SK-N-SH treated with all-trans-retinoic acid at 6 μM for 48 hours (cell line): ENCODE results near the gene PDGFD.

ENCODE experiments used
- ATAC-seq: fragments of 200-7000 bp; cut with Tn5 transposase; 3 replicates; pipeline ENCODE4 v1.9.1; 2020; ENCODE audit warnings: mild to moderate bottlenecking, moderate library complexity
- BACH2 ChIP-seq: fragments of 250-450 bp; sonication (Bioruptor Pico); IDR thresholded peaks from 2 replicates; pipeline ENCODE4 v1.9.0; 2021; ENCODE audit warnings: mild to moderate bottlenecking, borderline replicate concordance
- CSDC2 ChIP-seq: fragments of 250-450 bp; sonication (Bioruptor Pico); IDR thresholded peaks from 2 replicates; pipeline ENCODE4 v1.5.0; 2020; ENCODE audit warnings: mild to moderate bottlenecking, moderate library complexity
- ESRRG ChIP-seq: fragments of 250-450 bp; sonication (Bioruptor Pico); IDR thresholded peaks from 2 replicates; pipeline ENCODE4 v1.6.1; 2021; ENCODE audit warnings: mild to moderate bottlenecking
- GLIS3 ChIP-seq: fragments of 250-450 bp; sonication (Bioruptor Pico); IDR thresholded peaks from 2 replicates; pipeline ENCODE4 v1.5.0; 2020; ENCODE audit warnings: mild to moderate bottlenecking, moderate library complexity
- OSR1 ChIP-seq: fragments of 250-450 bp; sonication (Bioruptor Pico); IDR thresholded peaks from 2 replicates; pipeline ENCODE4 v1.8.0; 2022; ENCODE audit warnings: moderate library complexity, mild to moderate bottlenecking, inconsistent platforms
- PPARA ChIP-seq: fragments of 250-450 bp; sonication (Bioruptor Pico); IDR thresholded peaks from 2 replicates; pipeline ENCODE4 v1.5.0; 2020; ENCODE audit warnings: mild to moderate bottlenecking, borderline replicate concordance
- RARB ChIP-seq: fragments of 250-450 bp; sonication (Bioruptor Pico); IDR thresholded peaks from 2 replicates; pipeline ENCODE4 v1.8.0; 2021; ENCODE audit warnings: mild to moderate bottlenecking, moderate library complexity
- TOX ChIP-seq: fragments of 250-450 bp; sonication (Bioruptor Pico); IDR thresholded peaks from 2 replicates; pipeline ENCODE4 v1.8.0; 2021; ENCODE audit warnings: mild to moderate bottlenecking, moderate library complexity, borderline replicate concordance
- ZC3H10 ChIP-seq: fragments of 250-450 bp; sonication (Bioruptor Pico); IDR thresholded peaks from 2 replicates; pipeline ENCODE4 v1.5.1; 2021; ENCODE audit warnings: mild to moderate bottlenecking, moderate library complexity
- ZFP3 ChIP-seq: fragments of 250-450 bp; sonication (Bioruptor Pico); IDR thresholded peaks from 2 replicates; pipeline ENCODE4 v1.5.0; 2020; ENCODE audit warnings: mild to moderate bottlenecking, moderate library complexity
- ZNF565 ChIP-seq: fragments of 450-650 bp; formaldehyde crosslinking; conservative IDR thresholded peaks from 2 replicates; pipeline ENCODE4 v1.5.0; 2020; ENCODE audit warnings: low read depth, mild to moderate bottlenecking, moderate library complexity
- ZNF70 ChIP-seq: fragments of 450-650 bp; formaldehyde crosslinking; IDR thresholded peaks from 2 replicates; pipeline ENCODE4 v1.5.0; 2020; ENCODE audit warnings: mild to moderate bottlenecking, moderate library complexity
- ZNF8 ChIP-seq: fragments of 450-650 bp; formaldehyde crosslinking; IDR thresholded peaks from 2 replicates; pipeline ENCODE4 v1.5.0; 2020; ENCODE audit warnings: mild to moderate bottlenecking, moderate library complexity
- TF ChIP-seq, protein P1 (sequence below): fragments of 250-450 bp; sonication (Bioruptor Pico); IDR thresholded peaks from 2 replicates; pipeline ENCODE4 v1.8.0; 2020; ENCODE audit warnings: mild to moderate bottlenecking, moderate library complexity, borderline replicate concordance
- TF ChIP-seq, protein P2 (sequence below): fragments of 250-450 bp; sonication (Bioruptor Pico); IDR thresholded peaks from 2 replicates; pipeline ENCODE4 v1.5.1; 2021; ENCODE audit warnings: mild to moderate bottlenecking, moderate library complexity
- TF ChIP-seq, protein P3 (sequence below): fragments of 250-450 bp; sonication (Bioruptor Pico); IDR thresholded peaks from 2 replicates; pipeline ENCODE4 v1.5.0; 2020; ENCODE audit warnings: mild to moderate bottlenecking, moderate library complexity

Gene PDGFD

DNA sequence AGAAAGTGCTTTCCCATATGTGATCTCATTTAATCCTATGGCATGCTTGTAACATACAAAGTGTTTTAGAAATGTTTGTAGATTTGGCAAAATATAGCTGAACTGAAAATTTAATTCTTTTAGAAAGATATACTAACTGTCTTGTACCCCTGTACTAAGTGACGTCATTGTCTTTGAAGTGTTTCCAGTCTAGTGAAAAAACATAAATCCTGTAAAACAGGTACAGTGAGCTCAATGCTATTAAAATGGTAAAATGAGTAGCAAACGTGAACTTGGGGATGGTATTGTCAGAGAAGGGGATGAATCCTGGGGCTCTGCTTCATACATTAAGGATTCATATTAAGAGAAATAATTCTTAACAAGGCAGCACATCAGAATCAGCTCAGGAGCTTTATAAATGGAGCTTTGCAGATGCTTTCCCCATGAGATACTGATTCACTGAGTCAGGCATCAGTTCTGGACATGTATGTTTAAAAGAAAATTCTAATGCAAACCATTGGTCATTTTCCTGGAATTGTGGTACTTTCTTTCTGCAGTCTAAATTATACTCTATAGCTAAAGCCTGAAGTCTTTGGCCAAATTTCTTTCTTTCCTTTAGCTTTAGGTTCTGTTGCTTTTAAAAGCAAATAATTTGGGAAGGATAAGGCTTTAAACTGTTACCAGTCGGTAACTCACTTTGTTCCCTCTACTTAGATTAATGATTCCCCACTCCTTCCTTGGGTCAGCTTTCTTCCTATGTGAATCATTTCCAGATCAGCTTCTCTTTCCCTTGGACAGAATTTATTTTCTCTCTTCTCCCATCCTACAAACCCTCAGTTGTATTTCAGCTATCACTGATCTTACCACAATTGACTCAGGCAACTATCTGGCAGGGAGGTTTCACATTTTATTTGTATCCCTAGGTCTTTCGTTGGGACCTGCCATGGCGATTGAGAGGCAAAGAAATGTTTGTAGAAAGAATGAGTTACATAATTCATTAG, 185.0 kb downstream of the PDGFD start:
- no peak; the same call in 2 of the 3 replicates for ATAC-seq

DNA sequence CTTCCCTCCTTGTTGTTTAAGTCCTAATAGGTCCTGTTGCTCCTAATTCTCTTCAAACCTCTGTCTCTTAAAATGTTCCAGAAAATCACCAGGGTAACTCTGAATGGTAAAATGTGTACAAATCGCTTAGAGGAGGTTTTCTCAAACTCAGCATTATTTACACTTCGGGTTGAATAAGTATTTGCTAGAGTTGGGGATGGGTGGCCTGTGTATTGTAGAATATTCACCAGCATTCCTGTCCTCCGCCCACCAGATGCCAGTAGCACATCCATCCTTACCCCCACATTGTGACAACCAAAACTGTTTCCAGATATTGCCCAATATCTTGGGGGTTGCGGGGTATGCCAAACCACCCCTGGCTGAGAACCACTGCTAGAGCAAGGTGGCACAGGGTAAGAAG, 191.9 kb downstream of the PDGFD start:
- no peak for ATAC-seq
- TF ChIP-seq BACH2 (CRISPR knock-in tag) (no peak), ZNF70 (CRISPR knock-in tag) (no peak)

More for the DNA sequence above, 185.0 kb downstream of the PDGFD start:
- TF ChIP-seq BACH2 (CRISPR knock-in tag), result no peak
- no peak for TF ChIP-seq OSR1 (CRISPR knock-in tag)
- no peak for TF ChIP-seq GLIS3 (CRISPR knock-in tag)
- TF ChIP-seq ZFP3 (CRISPR knock-in tag), result no peak
- TF ChIP-seq, protein P1, sequence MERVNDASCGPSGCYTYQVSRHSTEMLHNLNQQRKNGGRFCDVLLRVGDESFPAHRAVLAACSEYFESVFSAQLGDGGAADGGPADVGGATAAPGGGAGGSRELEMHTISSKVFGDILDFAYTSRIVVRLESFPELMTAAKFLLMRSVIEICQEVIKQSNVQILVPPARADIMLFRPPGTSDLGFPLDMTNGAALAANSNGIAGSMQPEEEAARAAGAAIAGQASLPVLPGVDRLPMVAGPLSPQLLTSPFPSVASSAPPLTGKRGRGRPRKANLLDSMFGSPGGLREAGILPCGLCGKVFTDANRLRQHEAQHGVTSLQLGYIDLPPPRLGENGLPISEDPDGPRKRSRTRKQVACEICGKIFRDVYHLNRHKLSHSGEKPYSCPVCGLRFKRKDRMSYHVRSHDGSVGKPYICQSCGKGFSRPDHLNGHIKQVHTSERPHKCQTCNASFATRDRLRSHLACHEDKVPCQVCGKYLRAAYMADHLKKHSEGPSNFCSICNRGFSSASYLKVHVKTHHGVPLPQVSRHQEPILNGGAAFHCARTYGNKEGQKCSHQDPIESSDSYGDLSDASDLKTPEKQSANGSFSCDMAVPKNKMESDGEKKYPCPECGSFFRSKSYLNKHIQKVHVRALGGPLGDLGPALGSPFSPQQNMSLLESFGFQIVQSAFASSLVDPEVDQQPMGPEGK (CRISPR knock-in tag), result no peak
- no peak for TF ChIP-seq RARB (CRISPR knock-in tag)
- no peak for TF ChIP-seq ZNF565
- TF ChIP-seq PPARA (CRISPR knock-in tag), result no peak
- TF ChIP-seq CSDC2, result no peak

DNA sequence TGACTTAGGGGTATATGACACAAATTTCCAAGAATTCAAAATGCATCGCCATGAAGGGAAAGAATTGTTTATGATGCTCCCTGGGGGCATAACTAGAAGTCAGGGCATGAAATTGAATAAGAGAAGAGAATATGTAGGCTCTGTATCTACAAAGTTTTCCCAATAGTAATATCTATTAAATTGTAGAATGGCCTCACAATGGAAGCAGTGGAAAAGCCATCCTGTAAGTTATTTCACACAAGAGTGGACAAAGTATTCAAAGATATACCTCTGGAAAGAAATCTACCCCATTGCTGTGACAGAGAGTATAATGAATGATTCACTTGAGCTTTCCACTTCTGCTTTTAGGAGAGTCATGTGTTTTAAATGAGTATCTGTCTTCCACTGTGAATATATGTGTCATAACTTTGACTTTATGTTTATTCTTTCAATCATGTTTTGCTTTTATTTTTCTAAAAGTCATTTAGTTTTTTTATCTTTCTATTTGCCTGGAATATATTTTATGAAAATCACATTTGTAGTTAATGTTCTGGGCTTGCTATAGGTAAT, 193.2 kb downstream of the PDGFD start:
- no peak for ATAC-seq
- TF ChIP-seq BACH2 (CRISPR knock-in tag) (no peak), TOX (CRISPR knock-in tag) (no peak), OSR1 (CRISPR knock-in tag) (no peak), ZNF565 (no peak), PPARA (CRISPR knock-in tag) (no peak), ESRRG (CRISPR knock-in tag) (no peak), RARB (CRISPR knock-in tag) (no peak), ZNF70 (CRISPR knock-in tag) (no peak), ZFP3 (CRISPR knock-in tag) (no peak)
- TF ChIP-seq, protein P2, sequence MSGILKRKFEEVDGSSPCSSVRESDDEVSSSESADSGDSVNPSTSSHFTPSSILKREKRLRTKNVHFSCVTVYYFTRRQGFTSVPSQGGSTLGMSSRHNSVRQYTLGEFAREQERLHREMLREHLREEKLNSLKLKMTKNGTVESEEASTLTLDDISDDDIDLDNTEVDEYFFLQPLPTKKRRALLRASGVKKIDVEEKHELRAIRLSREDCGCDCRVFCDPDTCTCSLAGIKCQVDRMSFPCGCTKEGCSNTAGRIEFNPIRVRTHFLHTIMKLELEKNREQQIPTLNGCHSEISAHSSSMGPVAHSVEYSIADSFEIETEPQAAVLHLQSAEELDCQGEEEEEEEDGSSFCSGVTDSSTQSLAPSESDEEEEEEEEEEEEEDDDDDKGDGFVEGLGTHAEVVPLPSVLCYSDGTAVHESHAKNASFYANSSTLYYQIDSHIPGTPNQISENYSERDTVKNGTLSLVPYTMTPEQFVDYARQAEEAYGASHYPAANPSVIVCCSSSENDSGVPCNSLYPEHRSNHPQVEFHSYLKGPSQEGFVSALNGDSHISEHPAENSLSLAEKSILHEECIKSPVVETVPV, result no peak

DNA sequence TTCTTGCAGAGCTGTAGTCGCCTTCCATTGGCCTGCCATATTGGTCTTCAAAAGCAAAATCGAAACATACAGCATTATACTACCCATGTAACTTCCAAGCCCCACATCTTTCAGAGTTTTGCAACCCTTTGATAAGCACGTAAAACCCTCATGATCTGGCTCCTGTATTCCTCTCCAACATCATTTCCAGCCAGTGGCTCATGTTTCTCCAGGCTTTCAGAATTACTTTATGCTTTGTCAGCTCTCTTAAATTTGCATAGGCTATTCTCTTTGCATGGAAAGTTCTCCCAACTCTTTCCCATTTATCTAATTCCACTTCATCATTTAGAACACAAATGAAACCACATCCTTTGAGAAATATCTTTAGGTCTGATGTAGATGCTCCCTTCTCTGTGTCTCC, 195.3 kb downstream of the PDGFD start:
- TF ChIP-seq, protein P1 (CRISPR knock-in tag), result no peak
- no peak for TF ChIP-seq ZNF565
- no peak for ATAC-seq

DNA sequence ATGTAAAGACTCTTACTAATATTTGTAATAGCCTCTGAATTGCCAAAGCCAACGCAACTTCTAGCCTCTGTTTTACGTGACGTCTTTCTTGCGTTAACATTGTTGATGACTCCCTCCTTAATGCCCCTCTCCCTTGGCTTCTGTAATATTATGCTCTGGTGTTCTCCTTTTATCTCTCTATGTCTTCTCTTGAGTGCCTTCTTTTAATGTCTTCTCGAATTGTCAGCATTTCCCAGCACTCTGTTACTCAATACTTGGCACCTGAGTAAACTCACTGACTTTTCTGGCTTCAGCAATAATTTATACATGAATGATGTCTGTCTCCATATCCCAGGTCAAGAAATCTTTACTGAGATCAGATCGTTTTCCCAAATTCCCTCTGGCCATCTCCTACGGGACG, 196.0 kb downstream of the PDGFD start:
- TF ChIP-seq, protein P2, result no peak
- TF ChIP-seq ZNF8 (CRISPR knock-in tag), result no peak
- TF ChIP-seq GLIS3 (CRISPR knock-in tag), result no peak
- TF ChIP-seq, all 23 proteins: peak for 0
- no peak for ATAC-seq

DNA sequence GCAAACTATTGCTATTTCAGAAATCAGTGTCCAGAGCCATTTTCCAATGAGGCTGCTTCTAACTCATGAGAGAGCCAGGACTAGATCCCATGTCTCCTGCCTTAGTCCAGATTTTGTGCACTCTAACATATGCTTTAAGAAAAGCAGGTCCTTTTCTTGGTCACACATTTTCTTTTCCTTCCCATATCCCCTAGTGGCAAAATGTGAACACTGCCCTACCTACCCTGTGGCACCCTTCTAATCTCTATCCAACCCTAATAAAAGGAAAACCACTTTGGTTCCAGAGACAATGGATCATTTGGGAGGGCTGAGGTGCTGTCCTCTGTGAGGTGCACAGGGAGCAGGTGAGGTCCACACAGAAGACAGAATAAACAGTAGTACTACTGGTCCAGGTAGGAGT, 199.6 kb downstream of the PDGFD start:
- ATAC-seq, result no peak
- TF ChIP-seq ZC3H10 (CRISPR knock-in tag) (no peak), ZNF565 (no peak), PPARA (CRISPR knock-in tag) (no peak), OSR1 (CRISPR knock-in tag) (no peak)
- TF ChIP-seq, protein P2, result no peak
- TF ChIP-seq, protein P3, sequence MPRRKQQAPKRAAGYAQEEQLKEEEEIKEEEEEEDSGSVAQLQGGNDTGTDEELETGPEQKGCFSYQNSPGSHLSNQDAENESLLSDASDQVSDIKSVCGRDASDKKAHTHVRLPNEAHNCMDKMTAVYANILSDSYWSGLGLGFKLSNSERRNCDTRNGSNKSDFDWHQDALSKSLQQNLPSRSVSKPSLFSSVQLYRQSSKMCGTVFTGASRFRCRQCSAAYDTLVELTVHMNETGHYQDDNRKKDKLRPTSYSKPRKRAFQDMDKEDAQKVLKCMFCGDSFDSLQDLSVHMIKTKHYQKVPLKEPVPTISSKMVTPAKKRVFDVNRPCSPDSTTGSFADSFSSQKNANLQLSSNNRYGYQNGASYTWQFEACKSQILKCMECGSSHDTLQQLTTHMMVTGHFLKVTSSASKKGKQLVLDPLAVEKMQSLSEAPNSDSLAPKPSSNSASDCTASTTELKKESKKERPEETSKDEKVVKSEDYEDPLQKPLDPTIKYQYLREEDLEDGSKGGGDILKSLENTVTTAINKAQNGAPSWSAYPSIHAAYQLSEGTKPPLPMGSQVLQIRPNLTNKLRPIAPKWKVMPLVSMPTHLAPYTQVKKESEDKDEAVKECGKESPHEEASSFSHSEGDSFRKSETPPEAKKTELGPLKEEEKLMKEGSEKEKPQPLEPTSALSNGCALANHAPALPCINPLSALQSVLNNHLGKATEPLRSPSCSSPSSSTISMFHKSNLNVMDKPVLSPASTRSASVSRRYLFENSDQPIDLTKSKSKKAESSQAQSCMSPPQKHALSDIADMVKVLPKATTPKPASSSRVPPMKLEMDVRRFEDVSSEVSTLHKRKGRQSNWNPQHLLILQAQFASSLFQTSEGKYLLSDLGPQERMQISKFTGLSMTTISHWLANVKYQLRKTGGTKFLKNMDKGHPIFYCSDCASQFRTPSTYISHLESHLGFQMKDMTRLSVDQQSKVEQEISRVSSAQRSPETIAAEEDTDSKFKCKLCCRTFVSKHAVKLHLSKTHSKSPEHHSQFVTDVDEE, result no peak
